ENCODE results near the gene PLEKHA5.
A peak's percentile ranks its signal among the peaks of the same experiment; 100 is the strongest.

The PLEKHA5 gene

GRCh38 chr12:19282133-19282699 lies 152.7 kb downstream of the PLEKHA5 start:
- H3K4me1 ChIP-seq (ENCODE audit: control insufficient read depth, insufficient read depth, low read length) = no peaks in the 10 kb centered on the region
- no peak overlapping the region for H3K9ac ChIP-seq (ENCODE audit: low read depth, low read length)
- no peak overlapping the region for H3K27ac ChIP-seq (ENCODE audit: low read depth, low read length)
- H3K27me3 ChIP-seq (ENCODE audit: control insufficient read depth, insufficient read depth, low read length) = no peaks in the 10 kb centered on the region
- no peaks in the 10 kb centered on the region for H3K9me3 ChIP-seq (ENCODE audit: control insufficient read depth, insufficient read depth, low read length)
- H3K36me3 ChIP-seq (ENCODE audit: control insufficient read depth, insufficient read depth, low read length) = peaks cover 59% of the 10 kb centered on the region
- H3K4me3 ChIP-seq (ENCODE audit: low read depth, low read length) = no peak overlapping the region

GRCh38 chr12:19284658-19285057 lies 155.1 kb downstream of the PLEKHA5 start:
- H3K4me1 ChIP-seq (ENCODE audit: control insufficient read depth, insufficient read depth, low read length) = peaks cover 7% of the 10 kb centered on the region
- peaks cover 48% of the 10 kb centered on the region for H3K36me3 ChIP-seq (ENCODE audit: control insufficient read depth, insufficient read depth, low read length)
- no peaks in the 10 kb centered on the region for H3K27me3 ChIP-seq (ENCODE audit: control insufficient read depth, insufficient read depth, low read length)
- no peak overlapping the region for H3K27ac ChIP-seq (ENCODE audit: low read depth, low read length)
- H3K9ac ChIP-seq (ENCODE audit: low read depth, low read length) = no peak overlapping the region
- no peak overlapping the region for H3K4me3 ChIP-seq (ENCODE audit: low read depth, low read length)
- H3K9me3 ChIP-seq (ENCODE audit: control insufficient read depth, insufficient read depth, low read length) = no peaks in the 10 kb centered on the region

GRCh38 chr12:19285793-19286448 lies 156.4 kb downstream of the PLEKHA5 start:
- peaks cover 51% of the 10 kb centered on the region for H3K36me3 ChIP-seq (ENCODE audit: control insufficient read depth, insufficient read depth, low read length)
- H3K27me3 ChIP-seq (ENCODE audit: control insufficient read depth, insufficient read depth, low read length) = no peaks in the 10 kb centered on the region
- H3K27ac ChIP-seq (ENCODE audit: low read depth, low read length) = no peak overlapping the region
- H3K4me1 ChIP-seq (ENCODE audit: control insufficient read depth, insufficient read depth, low read length) = peaks cover 7% of the 10 kb centered on the region
- no peaks in the 10 kb centered on the region for H3K9me3 ChIP-seq (ENCODE audit: control insufficient read depth, insufficient read depth, low read length)
- H3K4me3 ChIP-seq (ENCODE audit: low read depth, low read length) = no peak overlapping the region
- H3K9ac ChIP-seq (ENCODE audit: low read depth, low read length) = no peak overlapping the region

- Histone ChIP-seq H3K4me1 (ENCODE audit: control insufficient read depth, insufficient read depth, low read length) (peaks cover 7% of the 10 kb centered on the region), H3K4me3 (ENCODE audit: low read depth, low read length) (no peak overlapping the region), H3K9ac (ENCODE audit: low read depth, low read length) (no peak overlapping the region), H3K36me3 (ENCODE audit: control insufficient read depth, insufficient read depth, low read length) (peaks cover 56% of the 10 kb centered on the region), H3K27me3 (ENCODE audit: control insufficient read depth, insufficient read depth, low read length) (no peaks in the 10 kb centered on the region), H3K9me3 (ENCODE audit: control insufficient read depth, insufficient read depth, low read length) (no peaks in the 10 kb centered on the region), H3K27ac (ENCODE audit: low read depth, low read length) (no peak overlapping the region)
Observed at GRCh38 chr12:19287302-19287701, 157.8 kb downstream of the PLEKHA5 start.

- no peak overlapping the region for H3K9ac ChIP-seq (ENCODE audit: low read depth, low read length)
- peaks cover 7% of the 10 kb centered on the region for H3K4me1 ChIP-seq (ENCODE audit: control insufficient read depth, insufficient read depth, low read length)
- H3K4me3 ChIP-seq (ENCODE audit: low read depth, low read length) = no peak overlapping the region
- peaks cover 52% of the 10 kb centered on the region for H3K36me3 ChIP-seq (ENCODE audit: control insufficient read depth, insufficient read depth, low read length)
- peak overlapping the region; percentile 49 for H3K27ac ChIP-seq (ENCODE audit: low read depth, low read length)
- no peaks in the 10 kb centered on the region for H3K27me3 ChIP-seq (ENCODE audit: control insufficient read depth, insufficient read depth, low read length)
- H3K9me3 ChIP-seq (ENCODE audit: control insufficient read depth, insufficient read depth, low read length) = no peaks in the 10 kb centered on the region
Observed at GRCh38 chr12:19288161-19288560, 158.6 kb downstream of the PLEKHA5 start.

- Histone ChIP-seq H3K4me3 (ENCODE audit: low read depth, low read length) (no peak overlapping the region), H3K36me3 (ENCODE audit: control insufficient read depth, insufficient read depth, low read length) (peaks cover 47% of the 10 kb centered on the region), H3K27me3 (ENCODE audit: control insufficient read depth, insufficient read depth, low read length) (no peaks in the 10 kb centered on the region), H3K27ac (ENCODE audit: low read depth, low read length) (peak overlapping the region; percentile 49), H3K9me3 (ENCODE audit: control insufficient read depth, insufficient read depth, low read length) (no peaks in the 10 kb centered on the region), H3K9ac (ENCODE audit: low read depth, low read length) (no peak overlapping the region), H3K4me1 (ENCODE audit: control insufficient read depth, insufficient read depth, low read length) (peaks cover 7% of the 10 kb centered on the region)
Observed at GRCh38 chr12:19288603-19289244, 159.2 kb downstream of the PLEKHA5 start.

- Histone ChIP-seq H3K27ac (ENCODE audit: low read depth, low read length) (no peak overlapping the region), H3K36me3 (ENCODE audit: control insufficient read depth, insufficient read depth, low read length) (peaks cover 39% of the 10 kb centered on the region), H3K4me3 (ENCODE audit: low read depth, low read length) (no peak overlapping the region), H3K4me1 (ENCODE audit: control insufficient read depth, insufficient read depth, low read length) (peaks cover 4% of the 10 kb centered on the region; the same call in 1 of the 2 replicates), H3K9me3 (ENCODE audit: control insufficient read depth, insufficient read depth, low read length) (no peaks in the 10 kb centered on the region), H3K27me3 (ENCODE audit: control insufficient read depth, insufficient read depth, low read length) (no peaks in the 10 kb centered on the region), H3K9ac (ENCODE audit: low read depth, low read length) (no peak overlapping the region)
Observed at GRCh38 chr12:19298836-19299605, 169.5 kb downstream of the PLEKHA5 start.

- no peak overlapping the region for H3K4me3 ChIP-seq (ENCODE audit: low read depth, low read length)
Observed at GRCh38 chr12:19299765-19300164, 170.2 kb downstream of the PLEKHA5 start.

GRCh38 chr12:19301223-19301622 lies 171.7 kb downstream of the PLEKHA5 start:
- peaks cover 4% of the 10 kb centered on the region; the same call in 1 of the 2 replicates for H3K4me1 ChIP-seq (ENCODE audit: control insufficient read depth, insufficient read depth, low read length)
- no peaks in the 10 kb centered on the region for H3K27me3 ChIP-seq (ENCODE audit: control insufficient read depth, insufficient read depth, low read length)
- peaks cover 32% of the 10 kb centered on the region for H3K36me3 ChIP-seq (ENCODE audit: control insufficient read depth, insufficient read depth, low read length)
- no peaks in the 10 kb centered on the region for H3K9me3 ChIP-seq (ENCODE audit: control insufficient read depth, insufficient read depth, low read length)
- no peak overlapping the region for H3K4me3 ChIP-seq (ENCODE audit: low read depth, low read length)
- H3K9ac ChIP-seq (ENCODE audit: low read depth, low read length) = no peak overlapping the region
- H3K27ac ChIP-seq (ENCODE audit: low read depth, low read length) = no peak overlapping the region

More at GRCh38 chr12:19299765-19300164, 170.2 kb downstream of the PLEKHA5 start:
- H3K27me3 ChIP-seq (ENCODE audit: control insufficient read depth, insufficient read depth, low read length) = no peaks in the 10 kb centered on the region
- peaks cover 4% of the 10 kb centered on the region; the same call in 1 of the 2 replicates for H3K4me1 ChIP-seq (ENCODE audit: control insufficient read depth, insufficient read depth, low read length)
- H3K9me3 ChIP-seq (ENCODE audit: control insufficient read depth, insufficient read depth, low read length) = no peaks in the 10 kb centered on the region
- no peak overlapping the region for H3K9ac ChIP-seq (ENCODE audit: low read depth, low read length)
- no peak overlapping the region for H3K27ac ChIP-seq (ENCODE audit: low read depth, low read length)
- peaks cover 33% of the 10 kb centered on the region for H3K36me3 ChIP-seq (ENCODE audit: control insufficient read depth, insufficient read depth, low read length)

GRCh38 chr12:19301688-19302087 lies 172.2 kb downstream of the PLEKHA5 start:
- Histone ChIP-seq H3K27ac (ENCODE audit: low read depth, low read length) (no peak overlapping the region), H3K9ac (ENCODE audit: low read depth, low read length) (no peak overlapping the region), H3K9me3 (ENCODE audit: control insufficient read depth, insufficient read depth, low read length) (no peaks in the 10 kb centered on the region), H3K4me1 (ENCODE audit: control insufficient read depth, insufficient read depth, low read length) (peaks cover 4% of the 10 kb centered on the region; the same call in 1 of the 2 replicates), H3K27me3 (ENCODE audit: control insufficient read depth, insufficient read depth, low read length) (no peaks in the 10 kb centered on the region), H3K4me3 (ENCODE audit: low read depth, low read length) (no peak overlapping the region), H3K36me3 (ENCODE audit: control insufficient read depth, insufficient read depth, low read length) (peaks cover 34% of the 10 kb centered on the region)

All from HUES48 (cell line).